HepG2 (cell line): ENCODE measurements around the gene SIGLEC8. TPM values are rescaled to one million over a fixed set of nuclear protein-coding genes. Genes with fewer than 3 reads are reported as not detected.

Experiments
- ATAC-seq: fragments of 200-7000 bp; cut with Tn5 transposase; 3 replicates; pipeline ENCODE4 v1.9.1; 2020; ENCODE audit warnings: mild to moderate bottlenecking, moderate library complexity
- BruUV-seq: library from RNA; stranded (reverse); fragments of 400-500 nt; replicated peaks from 2 replicates; lab custom pipeline; 2021; lab: Mats Ljungman, UMichigan
- CTCF ChIA-PET: fragments of 300-600 bp; formaldehyde crosslinking; extraction: SDS; loops from one replicate; lab custom pipeline; 2021; ENCODE audit warnings: low total read pairs, inconsistent platforms, low intra/inter-chr PET ratio; lab: Yijun Ruan, JAX
- POLR2A ChIA-PET: fragments of 350-600 bp; sonication (Branson Sonifier 250); formaldehyde crosslinking; loops from one replicate; lab custom pipeline; 2020; ENCODE audit warnings: antibody characterized with exemption, inconsistent platforms; lab: Yijun Ruan, JAX
- DNase-seq: peaks from one replicate; pipeline ENCODE4 v3.0.0-alpha.2; 2015; ENCODE audit warnings: low spot score
- FAIRE-seq: peaks from 3 replicates; lab custom pipeline; 2011; peaks lifted over from hg19 to GRCh38; lab: Jason Lieb, UNC
- H2AFZ ChIP-seq: one replicate; pipeline ENCODE4 v1.6.1; 2011; ENCODE audit warnings: low read length, inconsistent platforms
- H3K27ac ChIP-seq: fragments of 300-600 bp; 3 replicates; pipeline ENCODE4 v1.8.0; 2011; ENCODE audit warnings: mixed run types, mild to moderate bottlenecking, mixed read lengths, low read length, inconsistent platforms; ENCODE audit not compliant: insufficient read depth; ENCODE audit errors: extremely low read length
- H3K27me3 ChIP-seq, 2 experiments: fragments of 200-600 bp in 1 of 2; 2 replicates in 1 of 2; 3 replicates in 1 of 2; pipeline versions ENCODE4 v1.6.0 to v1.8.0; 2011; ENCODE audit warnings: low read length in 2 of 2, mild to moderate bottlenecking in 2 of 2, moderate library complexity in 2 of 2, inconsistent platforms in 1 of 2; ENCODE audit not compliant: insufficient read depth in 2 of 2, control insufficient read depth in 1 of 2
- H3K36me3 ChIP-seq, 2 experiments: fragments of 200-600 bp in 1 of 2; replicated peaks in 1 of 2; 2 replicates in 1 of 2; 3 replicates in 1 of 2; pipeline versions ENCODE4 v1.5.1 to v1.8.0; 2011; ENCODE audit warnings: low read length in 2 of 2, inconsistent platforms in 1 of 2; ENCODE audit not compliant: insufficient read depth in 2 of 2, control insufficient read depth in 1 of 2
- H3K4me1 ChIP-seq: 2 replicates; pipeline ENCODE4 v1.5.1; 2012; ENCODE audit warnings: low read length, inconsistent platforms; ENCODE audit not compliant: insufficient read depth
- H3K4me2 ChIP-seq: 2 replicates; pipeline ENCODE4 v1.6.0; 2011; ENCODE audit warnings: low read depth, low read length, inconsistent platforms
- H3K4me3 ChIP-seq, 3 experiments: fragments of 200-600 bp in 1 of 3; sonication (generic), shearing (Covaris generic) in 1 of 3; replicated peaks in 1 of 3; 2 replicates each; pipeline ENCODE4 v1.5.1; 2011 to 2016; ENCODE audit warnings: low read length in 3 of 3, inconsistent platforms in 2 of 3, low read depth in 2 of 3, mild to moderate bottlenecking in 2 of 3, control low read depth in 1 of 3, mixed read lengths in 1 of 3; ENCODE audit not compliant: insufficient read depth in 1 of 3
- H3K79me2 ChIP-seq: one replicate; pipeline ENCODE4 v1.6.1; 2011; ENCODE audit warnings: low read length, inconsistent platforms; ENCODE audit not compliant: insufficient read depth
- H3K9ac ChIP-seq: 2 replicates; pipeline ENCODE4 v1.6.0; 2011; ENCODE audit warnings: mild to moderate bottlenecking, low read depth, low read length, inconsistent platforms; ENCODE audit not compliant: insufficient read depth
- H3K9me3 ChIP-seq: 2 replicates; pipeline ENCODE4 v1.5.1; 2012; ENCODE audit warnings: mild to moderate bottlenecking, low read length
- H4K20me1 ChIP-seq: 2 replicates; pipeline ENCODE4 v1.6.0; 2011; ENCODE audit warnings: inconsistent platforms, mild to moderate bottlenecking, low read length, moderate library complexity; ENCODE audit not compliant: insufficient read depth
- CEBPB ChIP-seq: IDR thresholded peaks from 2 replicates; pipeline ENCODE4 v1.6.1; 2011; ENCODE audit warnings: low read depth, low read length, improper control_type of control experiment, borderline replicate concordance
- FOXA3 ChIP-seq: IDR thresholded peaks from 2 replicates; pipeline ENCODE4 v1.6.1; 2016; ENCODE audit warnings: missing genetic modification reagents, missing compliant biosample characterization
- KAT2B ChIP-seq: fragments of 150-350 bp; IDR thresholded peaks from 2 replicates; pipeline ENCODE4 v1.6.1; 2014; ENCODE audit warnings: low read depth, low read length, borderline replicate concordance
- PRMT3 ChIP-seq: sonication (generic); formaldehyde crosslinking; IDR thresholded peaks from 2 replicates; pipeline ENCODE4 v1.8.1; 2022; ENCODE audit warnings: low read depth, mild to moderate bottlenecking, moderate library complexity, missing genetic modification reagents, borderline replicate concordance
- RBM22 ChIP-seq: fragments of 200-400 bp; formaldehyde crosslinking; optimal IDR thresholded peaks from 2 replicates; pipeline ENCODE3; 2017; ENCODE audit warnings: mild to moderate bottlenecking, low read length, moderate library complexity
- SIX4 ChIP-seq: sonication (generic); formaldehyde crosslinking; IDR thresholded peaks from 2 replicates; pipeline ENCODE4 v1.4.0; 2020; ENCODE audit warnings: missing genetic modification reagents
- SOX6 ChIP-seq, 2 experiments: fragments of 450-650 bp in 1 of 2; sonication (generic) in 1 of 2; formaldehyde crosslinking in 1 of 2; IDR thresholded peaks; 2 replicates each; pipeline versions ENCODE4 v1.4.0 to v1.6.1; 2017 to 2020; ENCODE audit warnings: antibody characterized with exemption in 1 of 2, mild to moderate bottlenecking in 1 of 2, missing genetic modification reagents in 1 of 2
- SP4 ChIP-seq: sonication (generic); formaldehyde crosslinking; IDR thresholded peaks from 2 replicates; pipeline ENCODE4 v1.8.1; 2023; ENCODE audit warnings: mild to moderate bottlenecking, missing genetic modification reagents
- SYNCRIP ChIP-seq: fragments of 200-400 bp; formaldehyde crosslinking; IDR thresholded peaks from 2 replicates; pipeline ENCODE4 v1.6.1; 2018; ENCODE audit warnings: mild to moderate bottlenecking, low read depth, low read length; ENCODE audit not compliant: insufficient read depth
- TRIM22 ChIP-seq: fragments of 450-650 bp; IDR thresholded peaks from 2 replicates; pipeline ENCODE4 v1.6.1; 2017
- ZC3H4 ChIP-seq: sonication (generic); formaldehyde crosslinking; IDR thresholded peaks from 2 replicates; pipeline ENCODE4 v1.4.0; 2020; ENCODE audit warnings: missing genetic modification reagents, borderline replicate concordance
- ZFP91 ChIP-seq: sonication (generic); formaldehyde crosslinking; IDR thresholded peaks from 2 replicates; pipeline ENCODE4 v1.9.0; 2022; ENCODE audit warnings: missing genetic modification reagents, mild to moderate bottlenecking, borderline replicate concordance
- ZNF282 ChIP-seq: fragments of 450-650 bp; IDR thresholded peaks from 2 replicates; pipeline ENCODE4 v1.6.1; 2018; ENCODE audit not compliant: partially characterized antibody
- ZNF414 ChIP-seq: sonication (generic); formaldehyde crosslinking; IDR thresholded peaks from 2 replicates; pipeline ENCODE4 v1.5.0; 2020; ENCODE audit warnings: missing genetic modification reagents
- WGBS: methylation state at CpG from one replicate; pipeline ENCODE4 v1.1.6; 2017; ENCODE audit warnings: low lambda C conversion rate; 5-methylcytosine and 5-hydroxymethylcytosine counted together
- in situ Hi-C: cut with HindIII; loops from 2 replicates; pipeline ENCODE4 v1.10.0; 2017; ENCODE audit warnings: low pct_unique_long_range_greater_than_20kb; ENCODE audit not compliant: extremely low pct_ligation_motif_present
- intact Hi-C: fragments of 100-400 bp; cut with micrococcal nuclease; formaldehyde crosslinking; loops from one replicate; pipeline ENCODE4 v1.10.0; 2022; ENCODE audit not compliant: unreplicated experiment
- polyA plus RNA-seq, 8 experiments: library from polyadenylated mRNA; depleted of rRNA in 3 of 8; stranded (reverse) in 7 of 8; unstranded in 1 of 8; fragments of >200 nt; fragmentation: Illumina TruSeq in 4 of 8; extraction: Trizol in 4 of 8; gene quantifications; 2 replicates each; pipeline versions ENCODE4 v1.2.1 to v1.2.3, GENCODE V29; 2011 to 2016; ENCODE audit warnings: low read depth in 4 of 8, missing spikeins in 1 of 8, mixed read lengths in 1 of 8; ENCODE audit not compliant: insufficient read depth in 1 of 8
- total RNA-seq, 5 experiments: library from RNA; depleted of rRNA; stranded (reverse); fragments of >200 nt; fragmentation: Illumina TruSeq; extraction: Trizol; gene quantifications; 2 replicates each; pipeline ENCODE4 v1.2.3, GENCODE V29; 2016; ENCODE audit warnings: low read depth in 1 of 5
- TF ChIP-seq, protein P1 (sequence below): sonication (generic); formaldehyde crosslinking; IDR thresholded peaks from 2 replicates; pipeline ENCODE4 v1.4.0; 2020; ENCODE audit warnings: mild to moderate bottlenecking, low read depth, missing genetic modification reagents

SIGLEC8 gene
- total and polyA plus RNA-seq, 2 of the 13 experiments (the other 11 are each of a cell fraction or from before 2014, with no cell fraction given) = not detected

DNA sequence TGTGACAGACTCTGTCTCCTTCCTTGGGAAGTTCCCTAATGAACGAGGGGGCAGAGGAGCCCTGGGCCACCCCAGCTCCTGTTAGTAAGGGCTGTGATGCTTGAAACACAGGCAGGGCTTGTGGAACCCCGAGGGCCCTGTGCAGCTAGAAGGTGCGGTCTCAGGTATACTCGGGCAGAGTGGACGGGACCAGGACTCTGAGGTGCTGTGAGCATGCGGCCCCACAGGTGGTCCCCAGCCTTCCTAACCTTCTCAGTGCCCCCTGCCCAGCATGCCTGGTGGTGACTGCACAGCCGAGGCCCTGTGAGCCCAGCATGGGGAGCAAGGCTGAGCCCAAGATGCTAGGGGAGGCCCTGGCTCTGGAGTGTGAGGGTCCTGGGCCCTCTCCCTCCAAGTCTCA, 4.0 kb upstream of the SIGLEC8 start:
- H3K4me3 ChIP-seq = no peak overlapping the region
- TF ChIP-seq ZFP91 (no peak), FOXA3 (CRISPR knock-in tag) (no peak), ZNF282 (no peak), ZC3H4 (CRISPR knock-in tag) (no peak), SOX6 (IDR thresholded peaks at IDR 0.05) (no peak), SOX6 (CRISPR knock-in tag; IDR thresholded peaks at IDR 0.05) (no peak), SIX4 (CRISPR knock-in tag) (no peak), RBM22 (no peak), PRMT3 (CRISPR knock-in tag) (no peak), TRIM22 (no peak), SYNCRIP (no peak), SP4 (CRISPR knock-in tag) (no peak), ZNF414 (CRISPR knock-in tag) (no peak), CEBPB (no peak), KAT2B (no peak)
- TF ChIP-seq, protein P1, sequence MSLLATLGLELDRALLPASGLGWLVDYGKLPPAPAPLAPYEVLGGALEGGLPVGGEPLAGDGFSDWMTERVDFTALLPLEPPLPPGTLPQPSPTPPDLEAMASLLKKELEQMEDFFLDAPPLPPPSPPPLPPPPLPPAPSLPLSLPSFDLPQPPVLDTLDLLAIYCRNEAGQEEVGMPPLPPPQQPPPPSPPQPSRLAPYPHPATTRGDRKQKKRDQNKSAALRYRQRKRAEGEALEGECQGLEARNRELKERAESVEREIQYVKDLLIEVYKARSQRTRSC (CRISPR knock-in tag) = no peak
- intact Hi-C loops = no loop called here
- H3K79me2 ChIP-seq = no peaks in the 10 kb centered on the region
- no peak; the same call in 2 of the 3 replicates for ATAC-seq
- H2AFZ ChIP-seq = no peak overlapping the region
- CTCF ChIA-PET = no interaction called here
- no peaks in the 10 kb centered on the region for H3K9me3 ChIP-seq
- H3K27ac ChIP-seq = no peak overlapping the region
- H3K4me1 ChIP-seq = peaks cover 18% of the 10 kb centered on the region; the same call in 1 of the 2 replicates
- H4K20me1 ChIP-seq = no peaks in the 10 kb centered on the region
- POLR2A ChIA-PET = no interaction called here
- H3K36me3 ChIP-seq = no peaks in the 10 kb centered on the region
- WGBS = 0% methylated on average over 2 of the region's 7 CpGs
- no peak for FAIRE-seq
- H3K9ac ChIP-seq = no peak overlapping the region
- no peak for DNase-seq
- H3K27me3 ChIP-seq = peaks cover 8 to 42% of the 10 kb centered on the region in 2 experiments; a peak in 4 of 5 replicates
- in situ Hi-C loops = no loop called here
- no peak overlapping the region for H3K4me2 ChIP-seq
- no TSS peak for BruUV-seq
